Loucy (cell line): Measurements from ENCODE around the gene WDR87.

Source experiments
- EZH2phosphoT487 ChIP-seq: fragments of 200-600 bp; IDR thresholded peaks from 2 replicates; pipeline ENCODE4 v1.6.1; 2018; ENCODE audit warnings: antibody characterized with exemption, mild to moderate bottlenecking, moderate library complexity, borderline replicate concordance
- TF ChIP-seq, protein P1 (sequence below): fragments of 200-600 bp; sonication (generic); conservative IDR thresholded peaks from 2 replicates; pipeline ENCODE4 v1.5.1; 2014; ENCODE audit warnings: mild to moderate bottlenecking, antibody characterized with exemption, low read length

DNA sequence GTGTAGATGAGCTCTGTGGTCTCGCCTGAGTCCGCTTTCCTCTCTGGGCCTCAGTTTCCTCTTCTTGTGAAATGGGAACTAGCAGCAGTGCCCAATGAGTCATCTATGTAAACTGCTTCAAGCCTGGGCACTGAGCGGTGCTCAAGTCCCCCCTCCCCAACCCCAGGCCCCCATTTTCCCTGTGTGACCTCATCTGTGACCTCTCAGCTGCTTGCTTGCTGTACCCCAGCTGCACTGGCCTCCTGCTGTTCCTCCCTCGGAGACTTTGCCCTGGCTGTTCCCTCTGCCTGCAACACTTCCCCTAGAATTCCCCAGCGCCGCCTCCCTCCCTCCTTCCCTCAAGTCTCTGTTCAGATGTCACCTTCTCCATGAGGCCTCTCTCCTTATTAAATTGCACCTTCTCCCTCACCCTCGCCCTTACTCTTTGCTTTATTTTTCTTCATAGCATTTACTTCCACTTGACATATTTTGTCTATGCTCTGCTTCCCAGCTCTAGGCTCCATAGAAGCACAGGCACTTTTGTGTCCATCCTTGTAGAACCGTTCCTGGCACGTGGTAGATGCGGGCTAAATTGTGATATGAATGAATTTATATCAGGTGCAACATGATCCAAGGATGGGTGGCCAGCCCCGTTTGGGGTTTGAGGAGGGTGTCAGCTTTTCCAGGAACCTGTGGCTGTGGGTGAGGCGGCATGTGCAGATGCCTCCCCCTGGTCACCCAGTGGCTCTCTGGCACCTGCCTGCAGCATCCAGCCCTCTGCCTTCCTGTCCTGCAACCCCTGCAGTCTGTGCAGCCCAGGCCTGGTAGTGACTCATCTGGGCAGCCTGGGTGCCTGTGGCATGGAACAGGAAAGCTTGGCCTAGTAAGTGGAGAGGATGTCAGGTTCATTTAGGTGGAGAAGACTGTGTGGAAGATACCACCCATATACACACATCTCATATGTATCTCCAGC lies 26.9 kb upstream of the WDR87 start:
- TF ChIP-seq, protein P1, sequence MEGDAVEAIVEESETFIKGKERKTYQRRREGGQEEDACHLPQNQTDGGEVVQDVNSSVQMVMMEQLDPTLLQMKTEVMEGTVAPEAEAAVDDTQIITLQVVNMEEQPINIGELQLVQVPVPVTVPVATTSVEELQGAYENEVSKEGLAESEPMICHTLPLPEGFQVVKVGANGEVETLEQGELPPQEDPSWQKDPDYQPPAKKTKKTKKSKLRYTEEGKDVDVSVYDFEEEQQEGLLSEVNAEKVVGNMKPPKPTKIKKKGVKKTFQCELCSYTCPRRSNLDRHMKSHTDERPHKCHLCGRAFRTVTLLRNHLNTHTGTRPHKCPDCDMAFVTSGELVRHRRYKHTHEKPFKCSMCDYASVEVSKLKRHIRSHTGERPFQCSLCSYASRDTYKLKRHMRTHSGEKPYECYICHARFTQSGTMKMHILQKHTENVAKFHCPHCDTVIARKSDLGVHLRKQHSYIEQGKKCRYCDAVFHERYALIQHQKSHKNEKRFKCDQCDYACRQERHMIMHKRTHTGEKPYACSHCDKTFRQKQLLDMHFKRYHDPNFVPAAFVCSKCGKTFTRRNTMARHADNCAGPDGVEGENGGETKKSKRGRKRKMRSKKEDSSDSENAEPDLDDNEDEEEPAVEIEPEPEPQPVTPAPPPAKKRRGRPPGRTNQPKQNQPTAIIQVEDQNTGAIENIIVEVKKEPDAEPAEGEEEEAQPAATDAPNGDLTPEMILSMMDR = no peak
- TF ChIP-seq EZH2phosphoT487 = no peak
